ENCODE data around the gene NEUROG2. TPM values are rescaled to one million over a fixed set of nuclear protein-coding genes. Genes with fewer than 3 reads are reported as not detected.

The NEUROG2 gene
- total RNA-seq, 2 experiments from 2014 or later = not detected

GRCh38 chr4:112519689-112520597 is 4.0 kb upstream of the NEUROG2 start:
- Mint-ChIP-seq H3K27ac (no peak overlapping the region), H3K36me3 (ENCODE audit: low read depth) (no peaks in the 10 kb centered on the region), H3K27me3 (ENCODE audit: low read depth) (peaks cover 84% of the 10 kb centered on the region), H3K4me1 (ENCODE audit: low read depth) (peaks cover 66% of the 10 kb centered on the region), H3K4me3 (peak overlapping the region; percentile 40), H3K9me3 (ENCODE audit: insufficient read depth) (no peaks in the 10 kb centered on the region)
- POLR2A ChIA-PET = no interaction called here
- no peak for ATAC-seq
- DNase-seq = peak; percentile 30
- CTCF ChIA-PET = interaction anchor here (0.8 to 3.3 kb wide), 4 partner anchors 11 to 196 kb away, joined by 3 to 8 read pairs (median 4); no protein-coding TSS in a partner anchor

- ATAC-seq (no peak), DNase-seq (no peak)
- ChIA-PET CTCF (interaction anchor here (2.4 to 3.3 kb wide), 2 partner anchors 14 to 191 kb away, joined by 8 to 10 read pairs; no protein-coding TSS in a partner anchor), POLR2A (no interaction called here)
- Mint-ChIP-seq H3K27ac (no peak overlapping the region), H3K27me3 (ENCODE audit: low read depth) (peaks cover 91% of the 10 kb centered on the region), H3K4me1 (ENCODE audit: low read depth) (peaks cover 77% of the 10 kb centered on the region), H3K36me3 (ENCODE audit: low read depth) (no peaks in the 10 kb centered on the region), H3K4me3 (no peak overlapping the region), H3K9me3 (ENCODE audit: insufficient read depth) (no peaks in the 10 kb centered on the region)
These were observed 2.7 kb upstream of the NEUROG2 start for GRCh38 chr4:112518675-112519074.

GRCh38 chr4:112517911-112518310 is 1.9 kb upstream of the NEUROG2 start:
- Mint-ChIP-seq H3K9me3 (ENCODE audit: insufficient read depth) (no peaks in the 10 kb centered on the region), H3K4me3 (peak overlapping the region; percentile 58), H3K27ac (no peak overlapping the region), H3K27me3 (ENCODE audit: low read depth) (peaks cover 89% of the 10 kb centered on the region), H3K4me1 (ENCODE audit: low read depth) (peaks cover 73% of the 10 kb centered on the region), H3K36me3 (ENCODE audit: low read depth) (no peaks in the 10 kb centered on the region)
- DNase-seq = no peak
- no peak for ATAC-seq
- ChIA-PET POLR2A (no interaction called here), CTCF (interaction anchor here (1.5 to 2.4 kb wide), 3 partner anchors 14 to 190 kb away, joined by 3 to 10 read pairs (median 9); no protein-coding TSS in a partner anchor)

GRCh38 chr4:112517067-112517634 is 1.2 kb upstream of the NEUROG2 start:
- no peak overlapping the region for H3K27ac Mint-ChIP-seq
- ATAC-seq (no peak), DNase-seq (peak; percentile 37)
- no peaks in the 10 kb centered on the region for H3K9me3 Mint-ChIP-seq (ENCODE audit: insufficient read depth)
- peak overlapping the region; percentile 58 for H3K4me3 Mint-ChIP-seq
- POLR2A ChIA-PET = no interaction called here
- H3K4me1 Mint-ChIP-seq (ENCODE audit: low read depth) = peaks cover 72% of the 10 kb centered on the region
- H3K27me3 Mint-ChIP-seq (ENCODE audit: low read depth) = peaks cover 90% of the 10 kb centered on the region
- CTCF ChIA-PET = interaction anchor here (0.6 to 2.4 kb wide), 6 partner anchors 13 to 245 kb away, joined by 3 to 10 read pairs (median 3); no protein-coding TSS in a partner anchor
- no peaks in the 10 kb centered on the region for H3K36me3 Mint-ChIP-seq (ENCODE audit: low read depth)

GRCh38 chr4:112516471-112517066 is 589 bp upstream of the NEUROG2 start:
- Mint-ChIP-seq H3K4me3 (peak overlapping the region; percentile 77), H3K36me3 (ENCODE audit: low read depth) (peaks cover 3% of the 10 kb centered on the region), H3K27me3 (ENCODE audit: low read depth) (peaks cover 90% of the 10 kb centered on the region), H3K27ac (no peak overlapping the region), H3K4me1 (ENCODE audit: low read depth) (peaks cover 70% of the 10 kb centered on the region), H3K9me3 (ENCODE audit: insufficient read depth) (no peaks in the 10 kb centered on the region)
- DNase-seq = no peak
- ATAC-seq = no peak
- ChIA-PET CTCF (interaction anchor here (0.6 to 2.4 kb wide), 7 partner anchors 8 to 246 kb away, joined by 3 to 10 read pairs (median 3); no protein-coding TSS in a partner anchor), POLR2A (no interaction called here)

GRCh38 chr4:112515198-112516065 is 548 bp downstream of the NEUROG2 start:
- ATAC-seq (peak; percentile 59), DNase-seq (peak; percentile 55)
- H3K27me3 Mint-ChIP-seq (ENCODE audit: low read depth) = peaks cover 88% of the 10 kb centered on the region
- H3K27ac Mint-ChIP-seq = peak overlapping the region; percentile 54
- H3K4me3 Mint-ChIP-seq = peak overlapping the region; percentile 77
- POLR2A ChIA-PET = interaction anchor here (1.6 kb wide), 1 partner anchor 229 kb away, joined by 3 read pairs; the partner anchor contains the start of gene TIFA
- H3K36me3 Mint-ChIP-seq (ENCODE audit: low read depth) = peaks cover 5% of the 10 kb centered on the region
- CTCF ChIA-PET = interaction anchor here (1.5 to 2.3 kb wide), 3 partner anchors 9 to 248 kb away, joined by 5 to 9 read pairs (median 8); no protein-coding TSS in a partner anchor
- peaks cover 66% of the 10 kb centered on the region for H3K4me1 Mint-ChIP-seq (ENCODE audit: low read depth)
- no peaks in the 10 kb centered on the region for H3K9me3 Mint-ChIP-seq (ENCODE audit: insufficient read depth)

GRCh38 chr4:112514647-112515197 is 1.3 kb downstream of the NEUROG2 start:
- Mint-ChIP-seq H3K27ac (peak overlapping the region; percentile 51), H3K36me3 (ENCODE audit: low read depth) (peaks cover 5% of the 10 kb centered on the region), H3K4me3 (peak overlapping the region; percentile 77), H3K9me3 (ENCODE audit: insufficient read depth) (no peaks in the 10 kb centered on the region), H3K27me3 (ENCODE audit: low read depth) (peaks cover 86% of the 10 kb centered on the region), H3K4me1 (ENCODE audit: low read depth) (peaks cover 65% of the 10 kb centered on the region)
- ChIA-PET CTCF (interaction anchor here (0.8 to 1.8 kb wide), 4 partner anchors 8 to 247 kb away, joined by 4 to 8 read pairs (median 5); no protein-coding TSS in a partner anchor), POLR2A (interaction anchor here (1.6 kb wide), 1 partner anchor 229 kb away, joined by 3 read pairs; the partner anchor contains the start of gene TIFA)
- ATAC-seq (no peak), DNase-seq (peak; percentile 36)

- ATAC-seq (no peak), DNase-seq (peak; percentile 33)
- POLR2A ChIA-PET = interaction anchor here (1.6 kb wide), 1 partner anchor 228 kb away, joined by 3 read pairs; the partner anchor contains the start of gene TIFA
- Mint-ChIP-seq H3K9me3 (ENCODE audit: insufficient read depth) (no peaks in the 10 kb centered on the region), H3K27me3 (ENCODE audit: low read depth) (peaks cover 86% of the 10 kb centered on the region), H3K4me3 (peak overlapping the region; percentile 77), H3K36me3 (ENCODE audit: low read depth) (peaks cover 5% of the 10 kb centered on the region), H3K4me1 (ENCODE audit: low read depth) (peaks cover 68% of the 10 kb centered on the region), H3K27ac (peak overlapping the region; percentile 51)
- CTCF ChIA-PET = interaction anchor here (0.8 to 1.5 kb wide), 3 partner anchors 9 to 247 kb away, joined by 4 to 5 read pairs (median 5); no protein-coding TSS in a partner anchor
These were observed 1.9 kb downstream of the NEUROG2 start for GRCh38 chr4:112513971-112514646.

- ATAC-seq (no peak), DNase-seq (no peak)
- Mint-ChIP-seq H3K27ac (peak overlapping the region; percentile 57), H3K4me3 (no peak overlapping the region), H3K27me3 (ENCODE audit: low read depth) (peaks cover 81% of the 10 kb centered on the region), H3K36me3 (ENCODE audit: low read depth) (peaks cover 5% of the 10 kb centered on the region), H3K4me1 (ENCODE audit: low read depth) (peaks cover 55% of the 10 kb centered on the region), H3K9me3 (ENCODE audit: insufficient read depth) (no peaks in the 10 kb centered on the region)
- ChIA-PET POLR2A (interaction anchor here (1.3 kb wide), 1 partner anchor 226 kb away, joined by 3 read pairs; the partner anchor contains the start of gene TIFA), CTCF (interaction anchor here (1.1 to 2.4 kb wide), 5 partner anchors 10 to 191 kb away, joined by 5 to 9 read pairs (median 5); no protein-coding TSS in a partner anchor)
These were observed 4.2 kb downstream of the NEUROG2 start for GRCh38 chr4:112511803-112512118.

All from activated CD8-positive, alpha-beta T cell treated with anti-CD3 and anti-CD28 coated beads, Interleukin-2, amount 10 ng/mL, durations not matched to agents 7 days and 5 days (primary cell).